Kidney epithelial cell (primary cell): ENCODE measurements around the gene CRACR2B. TPM values are rescaled to one million over a fixed set of nuclear protein-coding genes. Genes with fewer than 3 reads are reported as not detected.

Source experiments
- DNase-seq: peaks from one replicate; pipeline ENCODE4 v3.0.0-alpha.2; 2010; ENCODE audit warnings: low read depth
- H3K27me3 ChIP-seq: 2 replicates; pipeline ENCODE4 v1.6.0; 2011; ENCODE audit warnings: low read length; ENCODE audit not compliant: control insufficient read depth, insufficient read depth
- H3K36me3 ChIP-seq: 2 replicates; pipeline ENCODE4 v1.5.1; 2011; ENCODE audit warnings: low read length; ENCODE audit not compliant: control insufficient read depth, insufficient read depth
- H3K4me3 ChIP-seq: 2 replicates; pipeline ENCODE4 v1.5.1; 2011; ENCODE audit warnings: low read depth, mild to moderate bottlenecking, control low read depth, low read length
- CTCF ChIP-seq: IDR thresholded peaks from 2 replicates; pipeline ENCODE4 v1.5.1; 2011; ENCODE audit warnings: mild to moderate bottlenecking, moderate library complexity, low read length, control low read depth, inconsistent platforms; ENCODE audit not compliant: insufficient read depth, poor library complexity, severe bottlenecking
- total RNA-seq: library from RNA; depleted of rRNA; stranded (reverse); fragments of >200 nt; gene quantifications from 2 replicates; pipeline ENCODE4 v1.2.3, GENCODE V29; 2015

CRACR2B gene
- total RNA-seq, 1 donor from 2014 or later: 19.7 TPM

GRCh38 chr11:797296-798092, 30.2 kb upstream of the CRACR2B start:
- no peaks in the 10 kb centered on the region for H3K36me3 ChIP-seq
- no peak for TF ChIP-seq CTCF
- H3K4me3 ChIP-seq: peak overlapping the region; percentile 71
- DNase-seq: no peak
- no peaks in the 10 kb centered on the region for H3K27me3 ChIP-seq

DNA sequence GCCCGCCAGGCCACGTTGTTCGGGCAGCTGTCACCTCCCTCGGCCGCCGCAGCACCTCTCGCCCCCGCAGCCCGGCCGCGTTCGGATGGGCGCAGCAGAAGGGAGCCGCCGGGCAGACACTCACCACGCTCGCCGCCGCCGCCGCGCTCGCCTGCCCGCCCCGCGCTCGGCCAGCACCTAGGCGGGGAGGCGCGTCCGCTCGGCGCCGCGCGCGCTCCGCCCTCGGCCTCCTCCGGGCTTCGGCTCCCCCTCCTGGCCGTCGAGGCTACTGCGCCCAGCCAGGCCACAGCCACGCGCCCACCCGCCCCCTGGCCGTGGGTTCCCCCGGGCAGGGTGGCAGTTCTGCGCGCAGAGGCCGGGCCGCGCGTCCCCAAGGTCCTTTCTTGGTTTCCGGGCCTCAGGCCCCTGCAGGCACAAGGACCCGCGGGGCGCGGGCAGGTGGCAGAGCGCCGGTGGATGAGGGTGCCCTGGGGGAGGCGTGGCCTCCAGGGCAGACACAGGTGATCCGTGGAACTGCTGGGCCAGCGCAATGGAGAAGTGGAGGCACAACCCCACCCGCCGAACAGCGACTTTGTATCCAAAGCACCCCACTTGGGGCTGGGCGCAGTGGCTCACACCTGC, 29.5 kb upstream of the CRACR2B start, which contains the start of gene SLC25A22:
Gene SLC25A22, minus strand, starts transcription at position 189 of the 621 bp plus-strand sequence. CDS start 3,275 bp downstream, outside the sequence.
- no peak for DNase-seq
- Histone ChIP-seq H3K27me3 (no peaks in the 10 kb centered on the region), H3K4me3 (peak within 1 kb of the TSS; percentile 71), H3K36me3 (no peaks in the 10 kb centered on the region)
- no peak for TF ChIP-seq CTCF

- H3K27me3 ChIP-seq: no peaks in the 10 kb centered on the region
- TF ChIP-seq CTCF: no peak
- DNase-seq: no peak
- H3K4me3 ChIP-seq: no peak overlapping the region
- H3K36me3 ChIP-seq: no peaks in the 10 kb centered on the region
Measured at GRCh38 chr11:799641-800316, 27.9 kb upstream of the CRACR2B start.

DNA sequence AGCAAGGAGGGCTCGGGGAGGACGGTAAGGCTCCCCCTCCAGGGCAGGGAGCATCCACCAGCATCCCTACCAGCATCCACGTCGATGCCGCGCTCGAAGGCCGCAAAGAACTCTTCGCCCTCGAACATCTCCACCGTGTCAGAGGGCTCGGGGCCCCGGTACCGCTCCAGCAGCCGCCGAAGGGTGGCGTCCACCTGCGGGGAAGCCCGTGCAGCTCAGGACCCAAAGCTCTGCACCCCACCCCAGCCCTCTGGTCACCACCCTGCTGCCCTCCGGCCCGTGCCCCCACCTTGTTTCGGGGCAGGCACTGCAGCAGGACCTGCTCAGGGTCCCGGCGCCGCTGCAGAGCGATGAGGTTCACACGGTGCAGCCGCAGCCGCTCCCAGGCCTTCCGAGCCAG, 27.2 kb upstream of the CRACR2B start:
- DNase-seq: no peak
- H3K4me3 ChIP-seq: no peak overlapping the region
- no peak for TF ChIP-seq CTCF

GRCh38 chr11:801097-801780, 26.5 kb upstream of the CRACR2B start:
- DNase-seq: no peak
- Histone ChIP-seq H3K27me3 (no peaks in the 10 kb centered on the region), H3K4me3 (no peak overlapping the region), H3K36me3 (no peaks in the 10 kb centered on the region)
- no peak for TF ChIP-seq CTCF

More for the DNA sequence above, 27.2 kb upstream of the CRACR2B start:
- no peaks in the 10 kb centered on the region for H3K27me3 ChIP-seq
- no peaks in the 10 kb centered on the region for H3K36me3 ChIP-seq
